Loucy (cell line): ENCODE results near the gene RIPOR3.

Experiments
- EZH2phosphoT487 ChIP-seq: fragments of 200-600 bp; IDR thresholded peaks from 2 replicates; pipeline ENCODE4 v1.6.1; 2018; ENCODE audit warnings: antibody characterized with exemption, mild to moderate bottlenecking, moderate library complexity, borderline replicate concordance
- TF ChIP-seq, protein P1 (sequence below): fragments of 200-600 bp; sonication (generic); conservative IDR thresholded peaks from 2 replicates; pipeline ENCODE4 v1.5.1; 2014; ENCODE audit warnings: mild to moderate bottlenecking, antibody characterized with exemption, low read length

DNA sequence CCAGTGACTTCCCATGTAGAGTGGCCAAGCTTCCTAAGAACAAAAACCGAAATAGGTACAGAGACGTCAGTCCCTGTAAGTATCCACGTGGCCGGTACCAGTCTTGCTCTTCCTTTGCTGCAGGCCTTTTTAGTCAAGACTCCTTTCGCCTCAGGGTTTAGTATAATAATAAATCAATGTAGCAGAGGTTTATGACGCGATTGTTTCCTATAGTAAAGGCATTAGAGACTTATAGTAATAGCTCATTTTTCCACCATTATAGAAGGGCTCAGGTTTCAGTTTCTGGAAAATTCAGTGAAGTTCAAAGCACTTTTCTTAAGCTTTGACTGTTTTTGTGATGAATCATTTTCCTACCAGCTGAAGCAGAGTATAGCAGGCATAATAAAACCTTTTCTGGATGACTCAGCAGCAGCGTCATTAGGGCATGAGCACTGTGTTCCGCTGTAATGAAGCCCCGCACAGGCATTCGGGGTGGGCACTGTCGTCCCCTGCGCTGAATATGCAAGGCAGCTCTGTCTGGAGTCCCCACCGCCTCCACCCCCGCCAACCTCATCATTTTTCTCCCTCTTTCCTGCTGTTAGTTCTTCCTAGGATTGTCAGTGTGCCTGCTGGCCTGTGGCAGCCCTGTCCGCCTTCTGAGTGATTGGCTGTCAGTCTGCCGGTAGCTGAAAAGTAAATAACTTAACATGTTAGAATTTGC is 129.8 kb downstream of the RIPOR3 start:
- TF ChIP-seq, protein P1, sequence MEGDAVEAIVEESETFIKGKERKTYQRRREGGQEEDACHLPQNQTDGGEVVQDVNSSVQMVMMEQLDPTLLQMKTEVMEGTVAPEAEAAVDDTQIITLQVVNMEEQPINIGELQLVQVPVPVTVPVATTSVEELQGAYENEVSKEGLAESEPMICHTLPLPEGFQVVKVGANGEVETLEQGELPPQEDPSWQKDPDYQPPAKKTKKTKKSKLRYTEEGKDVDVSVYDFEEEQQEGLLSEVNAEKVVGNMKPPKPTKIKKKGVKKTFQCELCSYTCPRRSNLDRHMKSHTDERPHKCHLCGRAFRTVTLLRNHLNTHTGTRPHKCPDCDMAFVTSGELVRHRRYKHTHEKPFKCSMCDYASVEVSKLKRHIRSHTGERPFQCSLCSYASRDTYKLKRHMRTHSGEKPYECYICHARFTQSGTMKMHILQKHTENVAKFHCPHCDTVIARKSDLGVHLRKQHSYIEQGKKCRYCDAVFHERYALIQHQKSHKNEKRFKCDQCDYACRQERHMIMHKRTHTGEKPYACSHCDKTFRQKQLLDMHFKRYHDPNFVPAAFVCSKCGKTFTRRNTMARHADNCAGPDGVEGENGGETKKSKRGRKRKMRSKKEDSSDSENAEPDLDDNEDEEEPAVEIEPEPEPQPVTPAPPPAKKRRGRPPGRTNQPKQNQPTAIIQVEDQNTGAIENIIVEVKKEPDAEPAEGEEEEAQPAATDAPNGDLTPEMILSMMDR, result no peak
- no peak for TF ChIP-seq EZH2phosphoT487
